PC-9 (cell line): ENCODE results near the gene USP49.

ENCODE experiments used
- CTCF ChIP-seq: fragments of 200-600 bp; sonication (generic); conservative IDR thresholded peaks from 2 replicates; pipeline ENCODE4 v1.6.1; 2017; ENCODE audit warnings: mixed run types, antibody characterized with exemption, mild to moderate bottlenecking, moderate library complexity
- EZH2 ChIP-seq: fragments of 200-600 bp; sonication (generic); IDR thresholded peaks from 2 replicates; pipeline ENCODE4 v1.8.0; 2017; ENCODE audit warnings: antibody characterized with exemption, low read depth

- no peak for TF ChIP-seq CTCF
- no peak for TF ChIP-seq EZH2
Observed at GRCh38 chr6:41935193-41935574, 40.0 kb upstream of the USP49 start.
